Breast epithelium (tissue), 3 donors: Measurements from ENCODE around the gene TLE7.

ENCODE experiments used
- CTCF ChIP-seq, 3 donors: fragments of 450-650 bp; IDR thresholded peaks; one replicate each; pipeline ENCODE4 v1.5.1; 2016 to 2017; ENCODE audit warnings: antibody characterized with exemption in 3 of 3, mild to moderate bottlenecking in 3 of 3, moderate library complexity in 3 of 3
- POLR2AphosphoS5 ChIP-seq, 3 donors: sonication (generic); formaldehyde crosslinking; IDR thresholded peaks; one replicate each; pipeline ENCODE4 v1.6.1; 2017; ENCODE audit warnings: antibody characterized with exemption in 3 of 3

GRCh38 chr16:71387045-71387871, 54.6 kb downstream of the TLE7 start:
- TF ChIP-seq CTCF (IDR thresholded peaks at IDR 0.05): no peak
- TF ChIP-seq POLR2AphosphoS5 (IDR thresholded peaks at IDR 0.05): no peak
